ENCODE data around the gene HSPG2. TPM values are rescaled to one million over a fixed set of nuclear protein-coding genes. Genes with fewer than 3 reads are reported as not detected.

HSPG2 gene
- total RNA-seq, 1 donor from 2014 or later: 1,732 TPM

DNA sequence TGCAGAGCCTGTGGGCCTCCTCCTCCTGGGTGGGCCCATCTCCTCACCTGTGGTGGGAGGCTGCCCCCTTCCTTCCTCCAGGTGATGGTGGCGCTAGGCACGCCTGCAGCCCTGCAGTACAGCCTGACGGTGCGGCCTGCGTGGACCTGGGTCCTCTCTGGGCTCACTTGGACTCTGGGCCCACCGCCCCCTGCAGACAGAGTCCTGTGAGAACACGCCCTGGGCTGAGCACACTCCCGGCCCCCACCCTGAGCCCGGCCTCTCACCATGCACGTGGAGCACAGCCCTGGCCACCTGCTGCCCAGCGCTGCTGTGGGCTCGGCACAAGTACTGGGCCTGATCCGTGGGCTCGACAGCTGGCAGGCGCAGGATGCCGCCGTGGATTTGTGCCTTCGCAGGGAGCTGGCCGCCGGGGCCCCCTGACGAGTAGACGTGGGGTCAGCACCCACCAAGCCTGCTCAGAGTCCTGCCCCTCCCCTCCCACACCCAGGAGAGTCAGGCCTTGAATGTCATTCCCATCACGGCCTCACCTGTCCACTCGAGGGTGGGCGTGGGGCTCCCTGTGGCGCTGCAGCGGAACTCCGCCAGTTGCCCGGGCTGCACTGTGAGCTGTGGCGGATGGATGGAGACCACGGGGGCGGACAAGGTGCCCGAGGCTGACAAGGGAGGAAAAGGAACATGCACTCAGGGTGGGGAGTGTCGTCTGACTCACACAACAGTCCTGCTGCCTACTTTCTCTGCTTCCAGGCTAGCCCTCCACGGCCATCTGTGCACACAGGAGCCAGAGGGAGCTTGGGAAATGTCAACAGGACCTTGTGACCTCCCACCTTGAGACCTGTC lies 81.6 kb downstream of the HSPG2 start:
- no peak for TF ChIP-seq CTCF (IDR thresholded peaks at IDR 0.05; ENCODE audit: unreplicated experiment)
- peak overlapping the region; percentile 26 for H3K4me3 Mint-ChIP-seq (ENCODE audit: unreplicated experiment)
- H3K9me3 Mint-ChIP-seq (ENCODE audit: unreplicated experiment): no peaks in the 10 kb centered on the region
- peaks cover 35% of the 10 kb centered on the region for H3K27me3 Mint-ChIP-seq (ENCODE audit: unreplicated experiment)
- peaks cover 3% of the 10 kb centered on the region for H3K4me1 Mint-ChIP-seq (ENCODE audit: unreplicated experiment)
- H3K27ac Mint-ChIP-seq (ENCODE audit: unreplicated experiment): peak overlapping the region; percentile 78
- peaks cover 42% of the 10 kb centered on the region for H3K36me3 Mint-ChIP-seq (ENCODE audit: low read depth, unreplicated experiment)
- DNase-seq (ENCODE audit: low spot score): no peak

DNA sequence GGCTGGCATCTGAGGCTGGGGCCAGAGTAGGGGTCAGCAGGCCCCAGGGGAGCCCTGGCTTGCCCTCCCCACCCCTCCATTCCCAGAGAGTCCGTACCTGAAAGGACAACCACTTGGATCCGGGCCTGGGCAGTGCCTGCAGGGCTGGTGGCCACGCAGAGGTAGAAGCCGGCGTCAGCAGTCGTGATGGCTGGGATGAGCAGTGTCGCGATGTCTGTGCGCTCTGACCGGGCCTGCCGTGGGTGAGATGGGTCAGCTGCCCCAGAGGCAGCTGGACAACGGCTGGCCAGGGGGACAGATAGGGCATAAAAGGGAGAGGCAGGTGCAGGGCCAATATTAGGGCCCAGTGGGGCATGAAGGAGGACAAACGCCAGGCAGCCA lies 82.4 kb downstream of the HSPG2 start:
- Mint-ChIP-seq H3K27ac (ENCODE audit: unreplicated experiment) (no peak overlapping the region), H3K4me3 (ENCODE audit: unreplicated experiment) (no peak overlapping the region), H3K4me1 (ENCODE audit: unreplicated experiment) (peaks cover 3% of the 10 kb centered on the region), H3K36me3 (ENCODE audit: low read depth, unreplicated experiment) (peaks cover 42% of the 10 kb centered on the region), H3K9me3 (ENCODE audit: unreplicated experiment) (no peaks in the 10 kb centered on the region), H3K27me3 (ENCODE audit: unreplicated experiment) (peaks cover 36% of the 10 kb centered on the region)
- DNase-seq (ENCODE audit: low spot score): no peak
- no peak for TF ChIP-seq CTCF (IDR thresholded peaks at IDR 0.05; ENCODE audit: unreplicated experiment)

GRCh38 chr1:21854090-21854750 lies 82.9 kb downstream of the HSPG2 start:
- H3K27ac Mint-ChIP-seq (ENCODE audit: unreplicated experiment): no peak overlapping the region
- H3K4me1 Mint-ChIP-seq (ENCODE audit: unreplicated experiment): peaks cover 2% of the 10 kb centered on the region
- H3K27me3 Mint-ChIP-seq (ENCODE audit: unreplicated experiment): peaks cover 41% of the 10 kb centered on the region
- DNase-seq (ENCODE audit: low spot score): no peak
- no peak overlapping the region for H3K4me3 Mint-ChIP-seq (ENCODE audit: unreplicated experiment)
- H3K9me3 Mint-ChIP-seq (ENCODE audit: unreplicated experiment): no peaks in the 10 kb centered on the region
- H3K36me3 Mint-ChIP-seq (ENCODE audit: low read depth, unreplicated experiment): peaks cover 44% of the 10 kb centered on the region
- no peak for TF ChIP-seq CTCF (IDR thresholded peaks at IDR 0.05; ENCODE audit: unreplicated experiment)

- Mint-ChIP-seq H3K4me3 (ENCODE audit: unreplicated experiment) (no peak overlapping the region), H3K27me3 (ENCODE audit: unreplicated experiment) (peaks cover 36% of the 10 kb centered on the region), H3K27ac (ENCODE audit: unreplicated experiment) (no peak overlapping the region), H3K9me3 (ENCODE audit: unreplicated experiment) (no peaks in the 10 kb centered on the region), H3K36me3 (ENCODE audit: low read depth, unreplicated experiment) (peaks cover 38% of the 10 kb centered on the region), H3K4me1 (ENCODE audit: unreplicated experiment) (no peaks in the 10 kb centered on the region)
- DNase-seq (ENCODE audit: low spot score): no peak
- no peak for TF ChIP-seq CTCF (IDR thresholded peaks at IDR 0.05; ENCODE audit: unreplicated experiment)
Observed at GRCh38 chr1:21853131-21853427, 84.0 kb downstream of the HSPG2 start.
